OCI-LY3 (cell line): ENCODE measurements around the gene CNPY4.

Source experiments
- CTCF ChIP-seq: fragments of 200-600, 300-600 bp; sonication (generic); IDR thresholded peaks from 2 replicates; pipeline ENCODE4 v1.5.1; 2014; ENCODE audit warnings: antibody characterized with exemption, low read length, low read depth
- EZH2phosphoT487 ChIP-seq: fragments of 200-600 bp; shearing (Covaris generic); IDR thresholded peaks from 2 replicates; pipeline ENCODE4 v1.6.1; 2018; ENCODE audit warnings: antibody characterized with exemption, mixed run types, low read depth

- no peak for TF ChIP-seq CTCF
- TF ChIP-seq EZH2phosphoT487: no peak
These were observed 40.3 kb upstream of the CNPY4 start for GRCh38 chr7:100079024-100079560.
